ENCODE results near the gene SUMO2.
"Not testable (repeated sequence)": the region's sequence is repeated elsewhere in the genome, so short reads cannot be mapped to it uniquely, and the experiment has no call there.

Gene SUMO2

DNA sequence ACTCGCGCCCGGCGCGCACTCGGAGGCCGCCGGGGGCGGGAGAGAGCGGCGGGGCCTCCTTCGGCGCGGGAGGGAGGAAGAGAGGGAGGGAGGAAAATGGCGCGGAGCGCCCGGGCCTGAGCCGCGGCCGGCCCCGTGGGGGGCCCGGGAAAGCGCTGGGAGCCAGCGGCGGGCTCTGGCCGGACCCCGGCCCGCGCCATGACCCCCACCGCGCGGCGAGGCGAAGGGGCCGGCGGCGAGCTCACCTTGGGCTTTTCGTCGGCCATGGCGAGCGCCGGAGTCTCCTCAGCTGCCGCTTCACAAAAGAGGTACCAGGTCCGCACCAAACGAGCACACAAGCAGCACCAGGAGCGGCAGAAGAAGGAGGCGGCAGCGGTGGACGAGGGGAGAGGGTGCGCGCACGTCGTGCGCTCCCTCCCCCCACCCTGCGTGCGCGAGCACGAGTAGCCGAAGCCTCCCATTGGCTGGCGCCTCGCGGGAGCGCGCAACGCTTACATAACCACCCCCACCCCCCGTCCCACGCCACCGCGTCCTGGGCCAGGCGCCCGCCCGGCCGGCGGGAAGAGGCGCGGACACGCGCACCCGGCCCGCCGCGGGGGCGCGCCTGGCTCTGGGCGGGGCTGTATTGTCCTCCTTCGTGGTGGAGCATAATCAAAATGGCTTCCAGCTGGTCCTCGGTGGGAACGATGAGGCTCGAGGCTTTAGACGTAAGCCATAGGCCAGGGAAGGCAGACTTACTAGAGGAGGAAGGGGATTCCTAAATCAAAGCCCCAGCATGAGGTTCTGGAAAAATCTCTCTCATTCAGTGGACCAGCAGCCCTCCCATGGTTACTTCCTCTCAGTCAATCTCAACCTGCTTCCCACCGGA is at the start of gene SUMO2:
Gene SUMO2, minus strand, starts transcription at position 391 of the 868 bp plus-strand sequence. Its CDS starts 125 bp downstream, at position 266.
- DNase-seq (ENCODE audit: low read depth): peak; percentile 94

DNA sequence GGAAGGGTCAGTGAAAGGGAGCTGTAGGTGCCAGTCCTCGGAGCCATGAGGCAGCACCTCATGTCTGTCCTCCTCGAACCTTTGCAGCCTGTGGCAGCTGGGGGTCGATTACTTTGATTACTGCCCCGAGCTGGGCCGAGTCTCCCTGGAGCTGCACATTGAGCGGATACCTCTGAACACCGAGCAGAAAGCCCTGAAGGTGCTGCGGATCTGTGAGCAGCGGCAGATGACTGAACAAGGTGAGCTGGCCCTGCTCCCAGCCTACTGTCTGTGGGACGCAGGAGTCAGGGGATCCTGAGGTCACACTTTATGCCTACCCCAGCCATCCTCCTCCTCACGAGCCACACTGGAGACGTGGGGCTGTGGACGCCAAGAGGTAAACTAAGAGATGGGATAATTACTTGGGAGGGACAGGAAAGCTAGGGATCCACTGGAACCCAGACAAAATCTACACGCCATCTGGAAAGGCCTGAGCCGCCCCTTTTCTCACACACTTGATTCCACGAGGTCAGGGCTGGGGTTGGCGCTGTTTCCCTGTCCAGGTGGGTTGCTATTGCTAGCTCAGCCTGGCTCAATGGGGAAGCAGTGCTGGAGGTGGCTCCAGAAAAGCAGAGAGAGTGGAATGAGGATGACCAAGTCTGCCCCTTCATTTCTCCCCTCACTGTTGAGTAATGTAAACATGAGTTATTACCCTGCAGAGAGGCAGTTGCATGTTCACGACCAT is 49.1 kb upstream of the SUMO2 start:
- DNase-seq (ENCODE audit: low read depth): no peak

- DNase-seq (ENCODE audit: low read depth): no peak
Observed at GRCh38 chr17:75231071-75231470, 48.3 kb upstream of the SUMO2 start.

- DNase-seq (ENCODE audit: low read depth): no peak
Observed at GRCh38 chr17:75228847-75229246, 46.1 kb upstream of the SUMO2 start.

- DNase-seq (ENCODE audit: low read depth): no peak
Observed at GRCh38 chr17:75228305-75228704, 45.5 kb upstream of the SUMO2 start.

DNA sequence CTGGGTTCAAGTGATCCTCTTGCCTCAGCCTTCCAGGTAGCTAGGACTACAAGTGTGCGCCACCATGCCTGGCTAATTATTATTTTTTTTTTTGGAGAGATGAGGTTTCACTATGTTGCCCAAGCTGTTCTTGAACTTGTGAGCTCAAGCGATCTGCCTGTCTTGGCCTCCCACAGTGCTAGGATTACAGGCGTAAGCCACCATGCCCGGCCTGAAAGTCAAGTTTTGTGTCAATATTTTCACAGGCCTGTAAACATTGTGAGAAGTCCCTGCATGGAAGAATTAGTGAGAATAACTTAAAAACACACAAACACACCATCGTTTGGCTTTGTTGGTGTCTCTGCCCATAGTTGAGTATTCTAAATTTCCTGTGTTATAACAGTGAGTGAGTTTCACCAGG is 45.0 kb upstream of the SUMO2 start:
- no peak for DNase-seq (ENCODE audit: low read depth)

DNA sequence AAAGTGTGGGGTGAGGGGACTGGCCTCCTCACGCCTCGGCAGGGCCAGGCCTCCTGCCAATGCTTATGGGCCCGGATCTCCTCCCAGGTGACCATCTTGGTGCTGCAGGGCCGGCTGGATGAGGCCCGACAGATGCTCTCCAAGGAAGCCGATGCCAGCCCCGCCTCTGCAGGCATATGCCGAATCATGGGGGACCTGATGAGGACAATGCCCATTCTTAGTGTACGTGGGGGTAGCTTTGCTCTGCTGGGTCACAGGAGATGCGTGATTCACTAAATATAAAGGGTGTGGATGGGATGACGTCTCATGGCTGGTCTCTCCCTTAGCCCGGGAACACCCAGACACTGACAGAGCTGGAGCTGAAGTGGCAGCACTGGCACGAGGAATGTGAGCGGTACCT is 42.3 kb upstream of the SUMO2 start:
- no peak for DNase-seq (ENCODE audit: low read depth)

- no peak for DNase-seq (ENCODE audit: low read depth)
Observed at GRCh38 chr17:75219815-75220214, 37.1 kb upstream of the SUMO2 start.

- DNase-seq (ENCODE audit: low read depth): no peak
Observed at GRCh38 chr17:75218131-75218530, 35.4 kb upstream of the SUMO2 start.

- DNase-seq (ENCODE audit: low read depth): no peak
Observed at GRCh38 chr17:75209061-75209460, 26.3 kb upstream of the SUMO2 start.

GRCh38 chr17:75208161-75208560 is 25.4 kb upstream of the SUMO2 start:
- DNase-seq (ENCODE audit: low read depth): no peak

DNA sequence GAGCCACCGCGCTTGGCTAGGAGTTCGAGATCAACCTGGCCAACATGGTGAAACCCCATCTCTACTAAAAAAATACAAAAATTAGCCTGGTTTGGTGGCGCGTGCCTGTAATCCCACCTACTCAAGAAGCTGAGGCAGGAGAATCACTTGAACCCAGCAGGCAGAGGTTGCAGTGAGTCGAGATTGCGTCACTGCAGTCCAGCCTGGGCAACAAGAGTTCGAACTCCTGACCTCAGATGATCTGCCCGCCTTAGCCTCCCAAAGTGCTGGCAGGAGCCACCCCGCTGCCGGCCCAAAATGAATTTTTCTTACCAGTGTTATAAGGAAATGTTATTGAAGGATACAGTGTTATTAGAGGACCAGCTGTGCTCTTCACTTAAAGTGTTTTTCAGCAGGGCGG is 25.0 kb upstream of the SUMO2 start:
- DNase-seq (ENCODE audit: low read depth): no peak

- not testable (repeated sequence) for DNase-seq (ENCODE audit: low read depth)
Observed at GRCh38 chr17:75207050-75207407, 24.3 kb upstream of the SUMO2 start.

DNA sequence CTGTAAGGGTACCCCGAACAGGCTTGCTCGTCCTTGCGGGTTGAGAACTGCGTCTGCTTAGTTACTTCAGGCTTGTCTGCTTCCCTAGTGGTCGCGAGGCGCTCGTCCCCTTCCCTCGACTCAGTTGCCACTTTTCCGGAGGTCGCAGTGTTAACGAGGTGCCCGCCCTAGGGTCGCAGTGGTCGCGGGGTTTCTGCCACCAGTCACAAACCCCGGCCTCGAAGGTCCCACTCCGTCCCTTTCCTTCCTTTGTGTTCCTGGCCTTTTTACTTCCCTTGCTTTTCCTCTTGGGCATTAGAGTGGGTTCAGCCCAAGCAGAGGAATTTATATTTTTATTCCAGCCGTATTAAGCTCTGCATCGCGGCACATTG is 23.0 kb upstream of the SUMO2 start:
- no peak for DNase-seq (ENCODE audit: low read depth)

DNA sequence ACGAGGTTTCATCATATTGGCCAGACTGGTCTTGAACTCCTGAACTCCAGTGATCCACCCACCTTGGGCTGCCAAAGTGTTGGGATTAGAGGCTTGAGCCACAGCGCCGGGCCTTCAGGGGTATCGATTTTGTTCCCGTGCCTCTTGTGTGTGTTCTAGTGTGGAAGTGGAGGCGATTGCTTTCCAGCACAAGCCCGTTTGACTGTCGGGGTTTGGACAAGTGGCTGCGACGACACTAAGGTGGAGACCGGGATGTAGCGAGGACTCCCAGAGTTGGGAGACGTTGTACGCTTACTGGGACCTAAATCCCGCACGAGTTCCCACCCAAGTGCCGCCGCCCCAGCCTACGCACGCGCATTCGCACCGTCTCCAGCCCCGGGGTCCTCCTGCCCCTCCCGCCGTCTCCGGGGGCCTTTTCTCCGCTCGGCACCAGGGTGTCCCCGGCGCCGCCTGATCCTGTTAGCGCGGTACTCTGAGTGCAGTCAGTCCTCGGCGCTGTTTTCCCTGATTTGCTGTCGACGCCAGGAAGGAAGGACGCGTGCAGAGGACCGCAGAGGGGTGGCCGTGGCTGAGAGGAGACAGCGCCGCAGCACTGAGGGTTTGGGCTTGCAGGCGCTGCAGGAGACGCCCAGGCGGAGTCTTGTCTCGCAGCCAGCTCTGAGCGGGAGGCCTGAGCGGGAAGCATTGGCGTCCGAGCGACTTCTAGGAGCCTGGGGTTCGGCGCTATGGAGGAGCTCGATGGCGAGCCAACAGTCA is 22.5 kb upstream of the SUMO2 start, which contains the start of gene NUP85:
Gene NUP85, plus strand, starts transcription at position 643 of the 756 bp plus-strand sequence. Its CDS starts 83 bp downstream, at position 726.
- DNase-seq (ENCODE audit: low read depth): peak; percentile 75

GRCh38 chr17:75199886-75200618 is 17.3 kb upstream of the SUMO2 start:
- no peak for DNase-seq (ENCODE audit: low read depth)

- no peak for DNase-seq (ENCODE audit: low read depth)
Observed at GRCh38 chr17:75194879-75195278, 12.1 kb upstream of the SUMO2 start.

DNA sequence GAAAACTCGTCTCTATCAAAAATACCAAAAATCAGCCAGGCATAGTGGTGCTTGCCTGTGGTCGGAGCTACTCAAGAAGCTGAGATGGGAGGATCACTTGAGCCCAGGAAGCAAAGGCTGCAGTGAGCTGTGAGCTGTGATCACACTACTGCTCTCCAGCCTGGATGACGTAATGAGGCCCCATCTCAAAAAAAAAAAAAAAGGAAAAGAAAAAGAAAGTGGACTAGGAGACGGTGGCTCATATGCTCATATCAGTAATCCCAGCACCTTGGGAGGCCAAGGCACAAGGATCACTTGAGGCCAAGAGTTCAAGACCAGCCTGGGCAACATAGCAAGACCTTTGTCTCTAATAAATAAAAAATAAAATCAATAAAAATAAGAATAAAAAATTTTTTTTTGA is 8.8 kb upstream of the SUMO2 start:
- DNase-seq (ENCODE audit: low read depth): no peak

- DNase-seq (ENCODE audit: low read depth): no peak
Observed at GRCh38 chr17:75188614-75189013, 5.9 kb upstream of the SUMO2 start.

DNA sequence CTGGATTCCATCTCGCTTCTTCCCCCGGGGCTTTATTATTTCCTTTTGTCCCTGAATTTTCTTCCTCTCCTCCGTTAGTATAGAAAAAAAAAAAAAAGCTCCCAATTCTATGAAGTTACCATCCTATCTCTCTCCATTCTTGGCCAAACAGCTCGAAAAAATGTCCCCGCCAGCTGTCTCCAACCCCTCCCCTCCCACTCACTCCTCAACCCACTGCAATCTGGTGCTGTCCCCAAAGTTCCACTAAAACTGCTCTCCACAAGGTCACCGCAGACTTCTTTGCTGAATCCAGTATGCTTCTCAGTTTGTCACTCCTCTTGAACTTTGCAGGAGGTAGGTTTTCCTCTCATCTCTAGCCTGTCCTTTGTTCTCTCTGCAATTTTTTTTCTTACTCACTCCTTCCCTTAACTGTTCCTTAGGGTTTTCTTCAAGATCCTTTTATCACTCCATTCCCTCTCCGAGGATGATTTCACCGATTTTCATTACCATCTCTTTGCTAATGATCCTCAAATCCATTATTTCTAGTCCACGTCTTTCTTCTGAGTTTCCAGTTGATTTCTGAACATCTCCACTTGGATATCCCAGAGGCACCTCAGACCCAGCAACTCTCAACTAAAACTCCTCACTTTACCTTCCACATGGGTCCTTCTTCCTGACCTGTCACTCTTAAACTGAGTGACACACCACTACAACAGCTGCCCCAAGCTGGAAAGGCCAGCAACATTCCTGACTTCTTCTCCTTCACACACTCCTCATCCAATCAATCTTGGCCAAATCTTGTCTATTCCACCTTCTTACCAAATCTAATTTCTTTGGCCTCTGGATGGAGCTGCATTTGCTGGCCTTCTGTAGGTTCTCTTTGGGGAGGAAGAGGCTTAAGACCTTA is 1.5 kb upstream of the SUMO2 start:
- no peak for DNase-seq (ENCODE audit: low read depth)

DNA sequence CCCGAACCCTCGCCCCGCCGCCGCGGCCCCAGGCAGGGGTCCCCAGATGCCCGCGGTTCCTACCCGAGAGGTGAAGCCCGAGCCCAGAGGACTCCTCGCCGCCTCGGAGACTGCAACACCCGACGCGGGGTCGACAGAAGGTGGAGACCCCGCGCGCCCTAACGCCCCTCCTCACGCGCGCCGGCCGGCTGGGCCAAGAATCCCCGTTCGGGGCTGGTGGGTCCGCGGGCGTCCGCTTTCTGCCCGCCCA is 515 bp downstream of the SUMO2 start:
- DNase-seq (ENCODE audit: low read depth): no peak
